Motor neuron (in vitro differentiated cells): ENCODE measurements around the gene PLPP3. TPM values are rescaled to one million over a fixed set of nuclear protein-coding genes. Genes with fewer than 3 reads are reported as not detected.

Source experiments
- ATAC-seq, 8 experiments: fragments of 200-7000 bp; cut with Tn5 transposase; replicated peaks in 6 of 8; 2 replicates each; pipeline ENCODE4 v1.8.0; 2021; ENCODE audit warnings: mild to moderate bottlenecking in 8 of 8, moderate library complexity in 8 of 8
- H3K27ac ChIP-seq, 2 donors: fragments of 250-450 bp; sonication (Bioruptor Pico); 2 replicates each; pipeline ENCODE4 v1.9.0; 2021; ENCODE audit warnings: antibody characterized with exemption in 2 of 2, mild to moderate bottlenecking in 2 of 2, moderate library complexity in 1 of 2
- H3K4me1 ChIP-seq, 2 donors: fragments of 250-450 bp; sonication (Bioruptor Pico); replicated peaks in 1 of 2; 2 replicates each; pipeline ENCODE4 v1.6.1; 2021; ENCODE audit warnings: antibody characterized with exemption in 2 of 2, mild to moderate bottlenecking in 2 of 2, moderate library complexity in 1 of 2
- H3K4me3 ChIP-seq, 5 donors: fragments of 250-450 bp; sonication (Bioruptor Pico); 2 replicates each; pipeline ENCODE4 v1.9.0; 2021; ENCODE audit warnings: antibody characterized with exemption in 5 of 5, mild to moderate bottlenecking in 5 of 5, moderate library complexity in 4 of 5
- WGBS, 10 experiments: fragments of 450-650 bp; shearing (Covaris generic); methylation state at CpG; one replicate each; pipeline ENCODE4 v1.0.0; 2022; 5-methylcytosine and 5-hydroxymethylcytosine counted together
- in situ Hi-C, 9 experiments: fragments of 400-800 bp; cut with MboI; loops; one replicate each; pipeline ENCODE4 v1.15.0; 2021; ENCODE audit warnings: low sequenced_read_pairs in 9 of 9, low pct_unique_long_range_greater_than_20kb in 2 of 9; ENCODE audit not compliant: unreplicated experiment in 9 of 9
- total RNA-seq, 8 experiments: library from RNA; unstranded; fragments of 300-600 nt; gene quantifications; 2 replicates each; pipeline versions ENCODE4 v1.2.3 to v1.2.4, GENCODE V29; 2022

Gene PLPP3
- total RNA-seq, 8 experiments from 2014 or later, result 4.7 to 175 (median 24.7) TPM

GRCh38 chr1:56572334-56573050, 6.9 kb downstream of the PLPP3 start:
- 13 to 100% (median 54%) methylated on average over 1 to 4 of the region's 4 CpGs for WGBS, 10 experiments
- in situ Hi-C loops, result no loop called here
- no peak for ATAC-seq
- H3K4me3 ChIP-seq, result no peak overlapping the region
- peaks cover 30 to 31% of the 10 kb centered on the region in 2 donors for H3K4me1 ChIP-seq
- no peak overlapping the region for H3K27ac ChIP-seq

GRCh38 chr1:56571448-56571847, 7.9 kb downstream of the PLPP3 start:
- peaks cover 28 to 36% of the 10 kb centered on the region in 2 donors for H3K4me1 ChIP-seq
- in situ Hi-C loops, result no loop called here
- no peak overlapping the region for H3K4me3 ChIP-seq
- 9 to 57% (median 33%) methylated on average over 1 of the region's 1 CpG; no CpG with 5 or more reads in 1 of the 10 experiments for WGBS, 10 experiments
- H3K27ac ChIP-seq, result no peak overlapping the region
- peak in 6 of 8 experiments; percentile 12 to 80 (median 40) for ATAC-seq

GRCh38 chr1:56570924-56571372, 8.4 kb downstream of the PLPP3 start:
- ATAC-seq, result peak in 1 of 8 experiments; percentile 4
- WGBS, 10 experiments, result 31 to 100% (median 79%) methylated on average over 2 to 5 of the region's 5 CpGs; no CpG with 5 or more reads in 1 of the 10 experiments
- Histone ChIP-seq H3K4me1 (peaks cover 25 to 40% of the 10 kb centered on the region in 2 donors), H3K27ac (no peak overlapping the region), H3K4me3 (no peak overlapping the region)
- in situ Hi-C loops, result no loop called here

- Histone ChIP-seq H3K27ac (no peak overlapping the region), H3K4me3 (no peak overlapping the region), H3K4me1 (peaks cover 25 to 51% of the 10 kb centered on the region in 2 donors)
- in situ Hi-C loops, result no loop called here
- ATAC-seq, result peak in 5 of 8 experiments; percentile 36 to 58 (median 42)
- 40 to 100% (median 87%) methylated on average over 1 of the region's 1 CpG; no CpG with 5 or more reads in 1 of the 10 experiments for WGBS, 10 experiments
Measured at GRCh38 chr1:56569661-56570060, 9.7 kb downstream of the PLPP3 start.

GRCh38 chr1:56566994-56567393, 12.4 kb downstream of the PLPP3 start:
- Histone ChIP-seq H3K27ac (peak overlapping the region in 1 of 2 donors; percentile 1), H3K4me1 (peaks cover 50 to 65% of the 10 kb centered on the region in 2 donors), H3K4me3 (no peak overlapping the region)
- in situ Hi-C loops, result no loop called here
- peak in 5 of 8 experiments; percentile 18 to 63 (median 48) for ATAC-seq
- 4 to 70% (median 25%) methylated on average over 2 to 5 of the region's 5 CpGs for WGBS, 10 experiments

- Histone ChIP-seq H3K4me3 (no peak overlapping the region), H3K4me1 (peaks cover 54 to 69% of the 10 kb centered on the region in 2 donors), H3K27ac (peak overlapping the region in 1 of 2 donors; percentile 42)
- peak in 1 of 8 experiments; percentile 20 for ATAC-seq
- 54 to 95% (median 85%) methylated on average over 3 to 9 of the region's 9 CpGs; no CpG with 5 or more reads in 2 of the 10 experiments for WGBS, 10 experiments
- in situ Hi-C loops, result no loop called here
Measured at GRCh38 chr1:56566061-56566744, 13.2 kb downstream of the PLPP3 start.

- Histone ChIP-seq H3K4me1 (peaks cover 54 to 59% of the 10 kb centered on the region in 2 donors), H3K27ac (peak overlapping the region in 1 of 2 donors; percentile 42), H3K4me3 (no peak overlapping the region)
- peak in 1 of 8 experiments; percentile 10 for ATAC-seq
- whole genome bisulfite sequencing, 10 experiments, result 13 to 100% (median 39%) methylated on average over 1 to 2 of the region's 2 CpGs; no CpG with 5 or more reads in 1 of the 10 experiments
- in situ Hi-C loops, result no loop called here
Measured at GRCh38 chr1:56564615-56565014, 14.7 kb downstream of the PLPP3 start.

GRCh38 chr1:56563568-56563967, 15.8 kb downstream of the PLPP3 start:
- Histone ChIP-seq H3K27ac (peak overlapping the region in 1 of 2 donors; percentile 3), H3K4me1 (peaks cover 54 to 58% of the 10 kb centered on the region in 2 donors), H3K4me3 (no peak overlapping the region)
- WGBS, 10 experiments, result 33 to 92% (median 54%) methylated on average over 1 to 3 of the region's 3 CpGs; no CpG with 5 or more reads in 2 of the 10 experiments
- ATAC-seq, result peak in 4 of 8 experiments; percentile 7 to 57 (median 54)
- in situ Hi-C loops, result no loop called here

GRCh38 chr1:56562891-56563452, 16.4 kb downstream of the PLPP3 start:
- peak in 5 of 8 experiments; percentile 32 to 55 (median 42) for ATAC-seq
- in situ Hi-C loops, result no loop called here
- peaks cover 54 to 58% of the 10 kb centered on the region in 2 donors for H3K4me1 ChIP-seq
- peak overlapping the region in 1 of 2 donors; percentile 3 for H3K27ac ChIP-seq
- WGBS, 10 experiments, result 0 to 80% (median 2%) methylated on average over 1 to 2 of the region's 2 CpGs; no CpG with 5 or more reads in 2 of the 10 experiments
- no peak overlapping the region for H3K4me3 ChIP-seq

- no peak for ATAC-seq
- in situ Hi-C loops, result no loop called here
- WGBS, 10 experiments, result 53 to 100% (median 95%) methylated on average over 1 to 8 of the region's 8 CpGs
- Histone ChIP-seq H3K4me1 (peaks cover 46 to 49% of the 10 kb centered on the region in 2 donors), H3K27ac (no peak overlapping the region), H3K4me3 (no peak overlapping the region)
Measured at GRCh38 chr1:56561227-56562019, 17.9 kb downstream of the PLPP3 start.

GRCh38 chr1:56557746-56558145, 21.6 kb downstream of the PLPP3 start:
- H3K27ac ChIP-seq, result no peak overlapping the region

GRCh38 chr1:56555448-56555847, 23.9 kb downstream of the PLPP3 start:
- no peak overlapping the region for H3K27ac ChIP-seq
- no peak for ATAC-seq
- in situ Hi-C loops, result no loop called here
- WGBS, 10 experiments, result 0 to 98% (median 83%) methylated on average over 1 to 2 of the region's 2 CpGs; no CpG with 5 or more reads in 1 of the 10 experiments
- peaks cover 6 to 27% of the 10 kb centered on the region in 2 donors for H3K4me1 ChIP-seq
- H3K4me3 ChIP-seq, result no peak overlapping the region

More at GRCh38 chr1:56557746-56558145, 21.6 kb downstream of the PLPP3 start:
- 62 to 100% (median 94%) methylated on average over 2 to 7 of the region's 7 CpGs; no CpG with 5 or more reads in 2 of the 10 experiments for WGBS, 10 experiments
- no peak overlapping the region for H3K4me3 ChIP-seq
- in situ Hi-C loops, result no loop called here
- peaks cover 12 to 18% of the 10 kb centered on the region in 2 donors for H3K4me1 ChIP-seq
- ATAC-seq, result no peak
